ENCODE measurements around the gene ANKRD52.

- TF ChIP-seq CTCF (IDR thresholded peaks at IDR 0.05) = no peak
- no peak for TF ChIP-seq ZFX (IDR thresholded peaks at IDR 0.05; ENCODE audit: borderline replicate concordance)
Measured at GRCh38 chr12:56192582-56192981, 65.6 kb downstream of the ANKRD52 start.

Data from 22Rv1 (cell line).